NCI-H524 treated with DMSO at 0.1 percent for 48 hours (cell line): Measurements from ENCODE around the gene PHTF2.

Source experiments
- DNase-seq: peaks from one replicate; lab custom pipeline; 2025; lab: John Stamatoyannopoulos, UW

PHTF2 gene

GRCh38 chr7:77877791-77878190, 79.2 kb downstream of the PHTF2 start:
- DNase-seq, result no peak

- no peak for DNase-seq
Observed at GRCh38 chr7:77878500-77878899, 79.9 kb downstream of the PHTF2 start.

GRCh38 chr7:77879272-77879671, 80.7 kb downstream of the PHTF2 start:
- no peak for DNase-seq

- DNase-seq, result no peak
Observed at GRCh38 chr7:77881871-77882270, 83.3 kb downstream of the PHTF2 start.

GRCh38 chr7:77885155-77885554, 86.6 kb downstream of the PHTF2 start:
- DNase-seq, result no peak

- no peak for DNase-seq
Observed at GRCh38 chr7:77887567-77887966, 89.0 kb downstream of the PHTF2 start.

- DNase-seq, result no peak
Observed at GRCh38 chr7:77888998-77889397, 90.4 kb downstream of the PHTF2 start.

- no peak for DNase-seq
Observed at GRCh38 chr7:77893813-77894212, 95.2 kb downstream of the PHTF2 start.

GRCh38 chr7:77894574-77895091, 96.1 kb downstream of the PHTF2 start:
- DNase-seq, result no peak

GRCh38 chr7:77895905-77896304, 97.3 kb downstream of the PHTF2 start:
- no peak for DNase-seq

- no peak for DNase-seq
Observed at GRCh38 chr7:77897004-77897547, 98.5 kb downstream of the PHTF2 start.

DNA sequence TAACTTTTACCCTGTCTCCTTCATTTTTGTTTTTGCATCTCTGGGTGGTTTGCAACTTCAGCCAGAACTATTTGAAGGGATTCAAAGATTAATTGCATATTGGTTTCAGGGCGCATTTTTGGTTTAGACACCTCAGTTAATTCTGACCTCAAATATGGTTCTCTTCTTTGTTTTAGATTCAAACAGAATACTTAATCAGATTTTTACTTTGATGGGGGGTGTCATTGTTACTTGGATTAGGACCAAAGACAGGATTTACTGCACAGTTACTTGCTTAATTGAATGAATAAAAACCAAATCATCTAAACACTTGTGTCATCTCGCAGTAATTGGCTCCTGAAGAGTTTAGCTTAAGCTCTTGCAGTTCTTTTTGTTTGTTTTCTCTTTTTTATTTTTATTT, 100.9 kb downstream of the PHTF2 start:
- no peak for DNase-seq

- DNase-seq, result no peak
Observed at GRCh38 chr7:77903597-77903996, 105.0 kb downstream of the PHTF2 start.

GRCh38 chr7:77904252-77904651, 105.7 kb downstream of the PHTF2 start:
- DNase-seq, result no peak

- DNase-seq, result no peak
Observed at GRCh38 chr7:77907281-77907680, 108.7 kb downstream of the PHTF2 start.

DNA sequence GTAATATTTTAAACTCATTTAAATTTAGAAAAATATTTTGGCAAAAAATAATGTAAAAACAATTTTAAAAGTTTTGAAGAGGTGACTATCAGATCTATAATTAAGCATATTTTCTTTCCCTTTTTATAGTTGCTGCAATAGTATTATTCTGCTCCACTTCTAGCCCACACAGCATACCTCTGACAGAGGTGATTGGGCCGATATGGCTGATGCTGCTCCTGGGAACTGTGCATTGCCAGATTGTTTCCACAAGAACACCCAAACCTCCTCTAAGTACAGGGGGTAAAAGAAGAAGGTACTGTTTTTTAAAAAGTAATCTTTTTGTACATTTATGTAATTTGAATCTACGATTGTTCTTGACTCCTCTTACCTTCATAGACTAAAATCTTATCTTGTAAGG, 110.1 kb downstream of the PHTF2 start:
- no peak for DNase-seq

- no peak for DNase-seq
Observed at GRCh38 chr7:77910124-77910523, 111.6 kb downstream of the PHTF2 start.

DNA sequence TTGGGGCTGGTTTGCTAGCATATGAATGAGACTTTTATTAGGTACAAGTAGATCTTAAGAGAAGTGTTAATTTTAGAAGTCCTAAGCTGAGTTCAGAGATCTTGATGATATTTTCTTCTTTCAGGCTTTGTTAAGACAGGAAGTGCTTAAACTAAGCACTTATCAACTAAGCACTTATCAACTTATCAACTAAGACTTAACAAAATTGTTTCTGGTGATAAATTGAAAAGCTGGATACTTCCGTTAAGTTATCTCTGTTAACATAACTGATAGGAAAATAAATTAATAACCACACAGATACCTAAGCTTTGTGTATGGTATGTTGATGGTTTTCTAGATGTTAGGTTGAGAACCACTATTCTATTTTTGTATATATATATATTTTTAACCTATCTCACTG, 113.7 kb downstream of the PHTF2 start:
- DNase-seq, result no peak

GRCh38 chr7:77913977-77914607, 115.5 kb downstream of the PHTF2 start:
- DNase-seq, result no peak

DNA sequence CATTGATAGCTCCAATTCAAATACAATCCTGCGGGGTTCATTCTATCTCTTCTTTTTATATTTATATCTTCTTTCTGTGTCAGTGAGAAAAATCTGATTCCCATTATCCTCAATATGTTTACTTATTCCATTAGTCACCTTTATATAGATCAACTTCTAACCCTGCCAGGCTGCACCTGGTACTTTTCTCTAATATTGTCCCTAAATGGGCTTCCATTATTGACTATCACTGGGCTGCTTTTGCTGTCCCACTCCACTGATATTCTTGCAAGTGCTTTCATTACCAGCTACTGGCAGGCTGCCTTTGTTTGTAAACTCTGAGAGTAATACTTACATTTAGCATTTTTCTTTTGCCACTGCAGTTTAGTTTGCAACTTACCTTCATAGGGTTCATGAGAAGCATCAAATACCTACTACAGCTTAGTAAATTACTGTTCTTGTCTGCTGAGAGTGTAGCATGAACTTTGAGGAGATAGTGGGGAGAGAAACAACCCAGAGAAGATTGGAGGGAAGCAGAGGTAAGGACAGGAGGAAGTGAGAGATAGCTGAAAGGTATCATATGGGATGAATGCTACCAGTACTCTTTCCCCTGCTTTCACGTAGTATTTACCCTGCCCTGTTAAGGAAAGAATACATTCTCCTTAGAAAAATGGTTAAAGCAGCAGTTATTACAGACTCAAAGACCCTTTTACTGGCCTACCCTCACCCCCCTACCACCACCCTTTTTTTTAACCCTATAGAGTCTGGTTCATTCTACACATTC, 119.1 kb downstream of the PHTF2 start:
- no peak for DNase-seq

GRCh38 chr7:77918676-77919075, 120.1 kb downstream of the PHTF2 start:
- no peak for DNase-seq

DNA sequence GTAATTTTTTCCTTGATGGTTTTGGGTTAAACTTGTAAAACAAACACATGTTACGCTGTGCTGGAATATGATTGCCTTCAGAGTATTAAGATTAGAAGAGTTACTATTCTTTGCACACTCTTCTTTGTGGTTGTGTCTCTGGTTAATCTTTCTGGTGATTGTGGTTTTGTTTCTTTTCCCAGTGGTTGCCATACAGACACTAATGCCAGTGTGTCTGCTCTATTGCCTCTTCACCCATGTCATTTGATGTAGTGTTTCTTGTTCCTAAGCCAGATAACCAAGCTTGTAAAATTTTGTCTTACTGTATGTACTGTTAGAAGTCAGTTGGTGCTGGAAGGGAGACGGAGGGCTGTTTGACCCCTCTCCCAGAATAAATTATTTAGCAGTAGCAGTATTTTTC, 124.8 kb downstream of the PHTF2 start:
- DNase-seq, result no peak

GRCh38 chr7:77930496-77930895, 131.9 kb downstream of the PHTF2 start:
- DNase-seq, result no peak
